Endothelial cell of umbilical vein (primary cell): ENCODE measurements around the gene EEFSEC.

ENCODE experiments used
- CTCF ChIP-seq, 2 donors: IDR thresholded peaks; 1 replicate in 1 of 2; 2 replicates in 1 of 2; pipeline ENCODE4 v1.5.1; 2011; ENCODE audit warnings: low read length in 2 of 2, mild to moderate bottlenecking in 2 of 2, moderate library complexity in 2 of 2, control low read depth in 1 of 2, inconsistent platforms in 1 of 2, low read depth in 1 of 2; ENCODE audit not compliant: insufficient read depth in 1 of 2; ENCODE audit errors: extremely low read depth in 1 of 2
- EZH2 ChIP-seq: IDR thresholded peaks from 2 replicates; pipeline ENCODE4 v1.6.1; 2012; ENCODE audit warnings: borderline replicate concordance, low read depth, mild to moderate bottlenecking, moderate library complexity, low read length, inconsistent platforms; ENCODE audit not compliant: severe bottlenecking
- FOS ChIP-seq: IDR thresholded peaks from 2 replicates; pipeline ENCODE4 v1.6.1; 2011; ENCODE audit warnings: mild to moderate bottlenecking, low read length, moderate library complexity, borderline replicate concordance; ENCODE audit not compliant: insufficient read depth
- GATA2 ChIP-seq: IDR thresholded peaks from 2 replicates; pipeline ENCODE4 v1.7.0; 2011; ENCODE audit warnings: low read depth, mild to moderate bottlenecking, moderate library complexity, mixed read lengths, low read length; ENCODE audit not compliant: insufficient read length, insufficient read depth
- JUN ChIP-seq: IDR thresholded peaks from 2 replicates; pipeline ENCODE4 v1.6.1; 2011; ENCODE audit warnings: borderline replicate concordance, low read depth; ENCODE audit not compliant: insufficient read length, insufficient read depth
- MAX ChIP-seq: IDR thresholded peaks from 2 replicates; pipeline ENCODE4 v1.6.1; 2011; ENCODE audit not compliant: insufficient read depth, insufficient read length
- MYC ChIP-seq: IDR thresholded peaks from one replicate; pipeline ENCODE4 v1.6.1; 2011; ENCODE audit warnings: mild to moderate bottlenecking, low read depth, low read length
- POLR2A ChIP-seq: IDR thresholded peaks from 2 replicates; pipeline ENCODE4 v1.6.1; 2012; ENCODE audit warnings: low read depth, mild to moderate bottlenecking, control low read depth, low read length
- POLR2AphosphoS5 ChIP-seq: IDR thresholded peaks from 2 replicates; pipeline ENCODE4 v1.6.1; 2012; ENCODE audit warnings: low read depth, mild to moderate bottlenecking, control low read depth, low read length, moderate library complexity; ENCODE audit not compliant: insufficient read depth

- TF ChIP-seq CTCF (IDR thresholded peaks at IDR 0.05; ENCODE audit: extremely low read depth in 1 of 2, insufficient read depth in 1 of 2, low read depth in 1 of 2, low read length in 2 of 2) (no peak), MAX (no peak), POLR2A (no peak), FOS (no peak), EZH2 (no peak), POLR2AphosphoS5 (no peak), JUN (no peak), MYC (no peak), GATA2 (no peak)
These were observed 259.7 kb downstream of the EEFSEC start for GRCh38 chr3:128413003-128413370.
